HL-60/S4 treated with phorbol 12-myristate 13-acetate at 8.2 ng/mL for 4 days and 3 days (cell line): Measurements from ENCODE around the gene ALKBH2.

Source experiments
- in situ Hi-C: fragments of 300-500 bp; cut with MboI; formaldehyde crosslinking; loops from 2 replicates; pipeline ENCODE4 v1.15.0; 2022; ENCODE audit warnings: low sequenced_read_pairs

The ALKBH2 gene

DNA sequence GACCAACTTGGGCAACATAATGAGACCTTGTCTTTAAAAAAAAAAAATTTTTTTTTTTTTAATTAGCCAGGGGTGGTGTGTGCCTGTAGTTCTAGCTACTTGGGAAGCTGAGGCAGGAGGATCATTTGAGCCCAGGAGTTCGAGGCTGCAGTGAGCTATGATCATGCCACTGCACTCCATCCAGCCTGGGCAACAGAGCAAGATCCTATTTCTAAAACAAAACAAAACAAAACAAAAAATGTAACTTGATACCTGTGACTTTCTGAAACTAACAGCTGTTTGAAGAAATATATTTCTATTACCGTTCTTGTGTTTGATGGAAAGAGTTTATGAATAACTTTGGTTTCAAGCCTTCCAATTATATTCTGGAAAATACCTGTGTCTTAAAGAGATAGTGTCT, 21.4 kb upstream of the ALKBH2 start:
- in situ Hi-C loops, result no loop called here

DNA sequence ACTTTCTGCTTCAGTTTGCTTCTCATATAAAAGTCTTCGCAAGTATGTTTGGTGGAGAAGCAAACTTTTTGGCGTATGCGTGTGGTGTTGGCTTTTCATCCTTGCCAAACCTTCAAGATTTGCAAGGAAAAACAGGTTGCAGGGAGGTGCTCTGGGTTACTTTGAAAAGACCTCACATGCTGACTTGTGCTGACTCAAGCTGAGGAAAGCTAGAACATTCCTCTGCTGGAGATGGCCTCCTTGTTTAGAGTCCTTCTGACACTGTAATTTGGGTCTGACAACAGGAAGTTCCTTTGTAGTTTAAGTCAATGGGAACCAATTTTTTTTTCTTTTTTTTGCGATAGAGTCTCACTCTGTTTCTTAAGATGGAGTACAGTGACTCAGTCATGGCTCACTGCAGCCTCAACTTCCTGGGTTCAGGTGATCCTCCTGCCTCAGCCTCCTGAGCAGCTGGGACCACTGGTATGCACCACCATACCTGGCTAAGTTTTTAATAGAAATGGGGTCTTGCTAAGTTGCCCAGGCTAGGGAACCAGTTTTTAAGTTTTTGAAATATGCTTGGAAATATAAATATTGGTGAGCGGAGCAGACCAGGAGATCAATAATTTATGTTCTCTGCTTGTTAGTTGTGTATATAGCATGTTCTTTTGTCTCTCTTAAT, 20.5 kb upstream of the ALKBH2 start:
- in situ Hi-C loops, result no loop called here

DNA sequence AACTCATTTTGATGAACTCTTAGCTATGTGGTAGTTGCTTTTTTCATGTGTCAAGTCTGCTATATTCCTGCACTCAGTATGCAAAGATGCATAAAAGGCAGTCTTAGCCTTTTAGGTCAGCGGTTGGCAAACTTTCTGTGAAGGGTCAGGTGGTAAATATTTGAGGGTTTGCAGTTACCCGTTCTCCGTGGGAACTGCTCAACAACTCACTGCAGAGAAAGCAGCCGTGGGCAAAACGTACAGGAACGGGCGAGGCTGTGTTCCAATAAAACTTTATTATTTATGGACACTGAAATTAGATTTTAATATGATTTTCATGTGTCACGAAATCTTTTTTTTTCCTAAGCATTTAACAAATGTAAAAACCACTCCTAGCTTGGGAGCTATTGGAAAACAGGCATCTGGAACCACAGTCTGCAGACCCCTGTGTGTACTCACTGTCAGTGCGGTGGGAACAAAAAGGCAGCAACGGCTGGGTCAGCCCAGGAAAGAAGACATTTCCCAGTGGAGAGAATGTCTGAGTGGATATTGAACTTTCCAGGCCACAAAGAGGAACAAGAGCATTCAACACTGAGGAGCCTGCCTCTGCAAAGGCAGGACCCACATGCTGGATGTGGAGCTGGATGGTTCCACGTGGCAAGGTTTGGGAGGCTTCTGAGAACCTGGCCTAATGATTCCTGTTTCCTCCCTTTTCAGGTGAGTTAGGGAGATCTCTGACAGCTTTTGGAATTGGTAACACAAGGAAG, 19.6 kb upstream of the ALKBH2 start:
- in situ Hi-C loops, result no loop called here

DNA sequence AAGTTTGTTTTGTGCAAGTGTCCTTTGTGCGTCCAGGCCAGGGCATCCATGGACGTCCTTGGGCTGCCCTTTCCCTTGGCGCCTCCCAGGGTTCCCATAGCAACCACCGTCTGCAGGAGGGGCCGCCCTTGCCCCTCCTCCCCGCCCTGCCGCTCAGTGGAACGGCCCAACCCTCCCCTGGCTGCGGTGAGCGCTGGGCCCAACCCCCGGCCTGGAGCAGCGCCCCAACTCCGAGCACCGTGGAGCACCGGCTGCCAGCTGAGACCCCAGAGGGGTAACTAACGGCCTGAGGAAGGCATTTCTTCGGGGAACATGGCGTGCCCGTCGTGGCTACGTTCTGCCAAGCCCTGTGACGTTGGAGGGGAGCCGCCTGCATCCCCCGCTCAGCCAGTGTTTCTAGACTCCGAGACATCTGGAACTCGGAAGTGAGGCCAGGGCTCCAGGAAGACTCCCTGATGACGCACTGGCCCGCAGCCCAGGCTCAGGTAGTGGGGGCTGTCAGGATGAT, 17.8 kb upstream of the ALKBH2 start:
- in situ Hi-C loops, result no loop called here

DNA sequence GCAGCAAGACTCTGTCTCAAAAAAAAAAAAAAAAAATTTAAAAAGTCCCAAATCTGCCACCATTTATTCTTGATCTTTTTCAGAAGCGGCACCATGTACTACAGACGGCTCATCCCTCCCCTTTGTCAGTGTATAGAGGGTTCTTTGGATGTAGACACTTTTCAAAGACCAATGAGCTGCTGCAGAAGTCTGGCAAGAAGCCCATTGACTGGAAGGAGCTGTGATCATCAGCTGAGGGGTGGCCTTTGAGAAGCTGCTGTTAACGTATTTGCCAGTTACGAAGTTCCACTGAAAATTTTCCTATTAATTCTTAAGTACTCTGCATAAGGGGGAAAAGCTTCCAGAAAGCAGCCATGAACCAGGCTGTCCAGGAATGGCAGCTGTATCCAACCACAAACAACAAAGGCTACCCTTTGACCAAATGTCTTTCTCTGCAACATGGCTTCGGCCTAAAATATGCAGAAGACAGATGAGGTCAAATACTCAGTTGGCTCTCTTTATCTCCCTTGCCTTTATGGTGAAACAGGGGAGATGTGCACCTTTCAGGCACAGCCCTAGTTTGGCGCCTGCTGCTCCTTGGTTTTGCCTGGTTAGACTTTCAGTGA, 16.6 kb upstream of the ALKBH2 start:
- in situ Hi-C loops, result no loop called here

DNA sequence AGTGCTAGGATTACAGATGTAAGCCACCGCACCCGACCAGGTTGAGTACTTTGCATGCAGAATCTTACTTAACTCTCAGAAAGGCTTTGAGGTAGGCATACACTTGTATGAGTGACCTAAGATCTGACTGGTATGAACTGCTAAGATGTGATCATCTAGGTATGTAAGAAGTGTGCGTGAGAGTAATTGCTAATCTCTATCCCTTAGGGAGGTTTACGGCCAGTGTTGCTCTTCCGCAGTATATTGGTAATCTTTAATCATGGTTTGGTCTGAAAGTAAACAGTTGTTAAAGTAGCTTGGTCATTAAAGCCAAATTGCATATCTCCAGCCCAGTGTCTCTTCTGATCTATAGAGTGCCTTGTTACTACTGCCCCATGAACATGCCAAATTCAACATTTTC, 11.9 kb upstream of the ALKBH2 start:
- in situ Hi-C loops, result no loop called here

DNA sequence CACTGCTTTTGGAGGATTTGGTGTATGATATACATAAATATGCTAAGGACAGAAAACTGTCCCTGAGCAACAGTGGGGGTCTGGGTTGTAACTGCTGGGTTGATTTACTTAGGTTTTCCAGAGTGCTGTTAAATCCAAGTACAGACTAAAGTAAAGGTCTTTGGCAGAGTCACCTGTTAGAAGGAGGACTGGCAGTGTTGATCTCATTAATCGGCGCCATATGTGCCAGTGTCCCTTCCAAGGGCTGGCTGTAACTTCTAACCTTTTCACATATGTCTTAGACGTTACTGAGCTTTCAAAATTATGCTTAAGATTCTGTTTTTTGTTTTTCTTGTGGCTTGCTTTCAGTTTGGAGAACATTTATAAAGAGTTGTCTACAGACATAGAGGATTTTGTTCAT, 9.2 kb upstream of the ALKBH2 start:
- in situ Hi-C loops, result no loop called here

DNA sequence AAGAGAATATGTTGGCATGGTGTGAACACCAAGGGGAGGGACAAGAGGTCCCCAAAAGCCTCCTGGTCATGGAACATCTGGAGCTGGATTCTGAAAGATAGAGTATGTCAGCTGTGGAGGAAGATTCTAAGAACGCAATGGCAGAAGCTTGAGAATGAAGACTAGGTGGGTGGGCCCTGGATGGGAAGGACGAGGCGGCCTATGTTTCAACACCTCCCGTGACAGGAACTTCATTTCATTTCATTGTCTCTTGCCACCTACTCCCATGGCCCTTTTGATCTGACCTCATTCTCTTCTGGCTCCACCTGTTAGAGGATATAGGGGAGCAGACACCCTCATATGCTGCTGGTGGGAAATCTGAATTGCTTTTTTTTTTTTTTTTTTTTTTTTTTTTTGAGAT, 7.5 kb upstream of the ALKBH2 start:
- in situ Hi-C loops, result no loop called here

DNA sequence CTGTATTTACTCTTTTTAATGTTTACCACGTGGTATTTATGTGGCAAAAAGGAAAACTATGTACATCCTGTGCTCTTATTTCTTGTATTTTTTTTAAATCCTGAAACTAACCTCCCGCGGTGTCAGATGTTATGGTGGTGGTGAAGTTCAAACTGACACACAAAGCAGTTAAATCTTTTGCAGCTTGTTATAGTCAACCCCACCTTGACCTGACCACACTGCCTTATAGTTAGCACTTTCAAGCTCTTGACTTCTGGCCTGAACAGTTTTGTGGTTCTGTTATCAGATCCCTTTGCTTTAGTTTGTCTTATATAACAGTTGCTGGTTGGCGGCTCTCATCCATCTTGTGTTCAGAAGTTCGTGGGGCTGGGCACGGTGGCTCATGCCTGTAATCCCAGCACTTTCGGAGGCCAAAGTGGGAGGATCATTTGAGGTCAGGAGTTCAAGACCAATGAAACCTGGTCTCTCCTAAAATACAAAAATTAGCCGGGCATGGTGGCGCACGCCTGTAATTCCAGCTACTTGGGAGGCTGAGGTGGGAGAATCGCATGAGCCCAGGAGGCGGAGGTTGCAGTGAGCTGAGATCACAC, 6.3 kb upstream of the ALKBH2 start:
- in situ Hi-C loops, result loop anchor here (25.0 kb wide), 2 partner anchors 437 to 537 kb away; partner anchors contain the start of genes ISCU and SART3

DNA sequence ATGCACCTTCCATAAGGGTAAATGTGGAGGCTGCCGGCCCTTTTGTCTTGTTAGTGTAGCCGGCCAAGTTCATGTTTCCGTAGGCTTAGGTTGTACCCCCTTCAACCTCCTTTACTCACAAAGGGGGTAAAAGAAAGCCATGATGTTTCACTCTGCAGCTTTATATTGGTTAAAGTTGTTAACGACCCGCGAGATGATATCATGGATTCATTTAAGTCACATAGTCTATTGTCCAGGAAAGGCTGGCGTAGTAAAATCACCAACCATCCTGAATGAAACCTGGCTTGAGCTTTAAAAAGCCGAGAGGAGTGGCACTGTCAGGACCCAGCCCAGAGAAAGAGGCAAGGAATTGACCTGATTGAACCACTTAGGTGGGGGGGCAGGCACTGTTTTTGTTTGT, 5.4 kb upstream of the ALKBH2 start:
- in situ Hi-C loops, result loop anchor here (25.0 kb wide), 2 partner anchors 436 to 536 kb away; partner anchors contain the start of genes ISCU and SART3

DNA sequence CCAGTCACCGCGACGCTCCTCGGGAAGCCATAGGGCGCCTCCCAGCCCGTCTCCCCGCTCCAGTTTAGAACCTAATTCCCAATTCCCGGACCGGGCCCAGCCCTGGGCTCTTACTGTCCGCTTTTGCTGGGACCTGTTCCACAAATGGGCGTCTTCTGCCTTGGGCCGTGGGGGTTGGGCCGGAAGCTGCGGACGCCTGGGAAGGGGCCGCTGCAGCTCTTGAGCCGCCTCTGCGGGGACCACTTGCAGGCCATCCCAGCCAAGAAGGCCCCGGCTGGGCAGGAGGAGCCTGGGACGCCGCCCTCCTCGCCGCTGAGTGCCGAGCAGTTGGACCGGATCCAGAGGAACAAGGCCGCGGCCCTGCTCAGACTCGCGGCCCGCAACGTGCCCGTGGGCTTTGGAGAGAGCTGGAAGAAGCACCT, 4.9 kb upstream of the ALKBH2 start:
- in situ Hi-C loops, result loop anchor here (25.0 kb wide), 2 partner anchors 436 to 536 kb away; partner anchors contain the start of genes ISCU and SART3

DNA sequence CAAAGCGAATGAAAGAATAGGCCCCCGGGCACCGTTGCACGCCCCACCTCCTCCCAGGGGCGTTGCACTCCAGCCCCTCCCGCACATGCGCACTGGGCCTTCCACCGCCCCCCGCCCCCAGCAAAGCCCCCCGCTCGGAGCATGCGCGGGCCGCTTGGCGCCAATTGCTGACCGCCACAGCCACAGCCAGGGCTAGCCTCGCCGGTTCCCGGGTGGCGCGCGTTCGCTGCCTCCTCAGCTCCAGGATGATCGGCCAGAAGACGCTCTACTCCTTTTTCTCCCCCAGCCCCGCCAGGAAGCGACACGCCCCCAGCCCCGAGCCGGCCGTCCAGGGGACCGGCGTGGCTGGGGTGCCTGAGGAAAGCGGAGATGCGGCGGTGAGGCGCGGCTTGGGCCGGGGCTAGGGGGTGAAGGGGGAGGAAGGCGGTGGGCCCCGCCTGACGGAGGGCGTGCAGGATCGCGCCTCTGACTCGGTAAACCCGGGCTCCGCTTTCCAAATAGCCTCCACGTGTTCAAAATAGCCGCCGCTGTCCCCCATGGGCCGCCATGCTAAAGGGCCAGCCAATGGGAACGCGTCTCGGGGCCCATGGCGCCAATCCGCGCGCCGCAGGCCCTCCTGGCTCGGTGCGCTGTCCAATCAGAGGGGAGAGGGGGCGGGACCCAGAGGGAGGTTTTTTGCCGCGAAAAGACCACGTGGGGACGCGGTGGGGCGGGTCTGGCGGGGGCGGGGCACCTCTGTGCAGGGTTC, 4.3 kb upstream of the ALKBH2 start, which contains the start of gene UNG:
Gene UNG, plus strand, starts transcription at position 163 of the 748 bp plus-strand sequence. Its CDS starts 83 bp downstream, at position 246.
- in situ Hi-C loops, result loop anchor here (25.0 kb wide), 2 partner anchors 435 to 535 kb away; partner anchors contain the start of genes ISCU and SART3

DNA sequence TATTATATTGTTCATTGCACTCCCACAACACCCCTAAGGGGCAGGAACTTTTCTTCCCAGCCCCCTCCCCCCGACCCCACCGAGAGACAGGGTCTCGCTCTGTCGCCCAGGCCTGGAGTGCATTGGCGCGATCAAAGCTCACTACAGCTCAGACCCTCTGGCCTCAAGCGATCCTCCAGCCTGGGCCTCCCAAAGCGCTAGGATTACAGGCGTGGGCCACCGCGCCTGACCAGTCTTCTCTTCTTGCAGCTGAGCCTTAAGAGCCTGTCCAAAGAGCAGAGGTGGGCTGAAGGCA, 3.8 kb upstream of the ALKBH2 start:
- in situ Hi-C loops, result loop anchor here (25.0 kb wide), 2 partner anchors 435 to 535 kb away; partner anchors contain the start of genes ISCU and SART3

DNA sequence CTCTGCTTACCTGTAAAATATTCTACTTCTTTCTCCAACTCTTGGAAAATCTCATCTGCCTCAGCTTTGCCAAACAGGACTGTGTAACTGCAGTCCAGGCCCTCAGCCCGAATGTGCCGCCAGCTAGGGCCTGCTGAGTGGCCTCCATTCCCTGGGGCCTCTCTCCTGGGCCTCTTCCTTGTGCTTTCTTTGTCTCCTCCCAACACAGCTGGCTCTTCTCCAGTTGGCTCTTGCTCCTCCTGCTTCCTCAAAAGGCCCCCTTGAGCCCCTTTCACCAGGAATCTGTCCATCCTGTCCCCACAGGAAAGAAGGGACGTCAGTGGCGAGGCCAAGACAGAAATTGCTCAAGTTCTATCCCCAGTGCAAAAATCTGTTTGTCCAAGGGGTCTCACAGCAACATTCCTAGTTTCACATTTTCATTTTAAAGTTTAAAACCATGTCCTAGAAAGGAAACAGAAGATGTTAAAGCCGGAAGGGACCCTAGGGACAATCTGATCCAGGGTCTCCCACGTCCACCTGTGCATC, 713 bp downstream of the ALKBH2 start:
- in situ Hi-C loops, result loop anchor here (25.0 kb wide), 2 partner anchors 430 to 530 kb away; partner anchors contain the start of genes ISCU and SART3

DNA sequence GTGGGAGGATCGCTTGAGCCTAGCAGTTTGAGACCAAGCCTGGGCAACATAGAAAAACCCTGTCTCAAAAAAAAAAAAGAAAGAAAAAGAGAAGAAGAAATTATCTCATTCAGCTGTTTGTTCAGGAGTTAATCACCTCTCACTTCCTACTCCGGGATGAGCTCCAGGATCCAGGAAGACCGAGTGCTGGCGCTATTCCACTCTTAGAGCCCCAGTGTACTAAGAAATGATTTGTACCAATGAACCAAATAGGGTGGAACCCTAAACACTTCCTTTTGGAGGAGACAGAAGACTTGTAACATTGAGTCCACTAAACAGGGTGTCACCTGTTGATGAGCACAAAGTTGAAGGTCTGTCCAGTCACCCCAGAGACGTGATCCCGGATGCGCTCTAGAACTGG, 3.6 kb downstream of the ALKBH2 start:
- in situ Hi-C loops, result loop anchor here (25.0 kb wide), 2 partner anchors 427 to 527 kb away; partner anchors contain the start of genes ISCU and SART3

DNA sequence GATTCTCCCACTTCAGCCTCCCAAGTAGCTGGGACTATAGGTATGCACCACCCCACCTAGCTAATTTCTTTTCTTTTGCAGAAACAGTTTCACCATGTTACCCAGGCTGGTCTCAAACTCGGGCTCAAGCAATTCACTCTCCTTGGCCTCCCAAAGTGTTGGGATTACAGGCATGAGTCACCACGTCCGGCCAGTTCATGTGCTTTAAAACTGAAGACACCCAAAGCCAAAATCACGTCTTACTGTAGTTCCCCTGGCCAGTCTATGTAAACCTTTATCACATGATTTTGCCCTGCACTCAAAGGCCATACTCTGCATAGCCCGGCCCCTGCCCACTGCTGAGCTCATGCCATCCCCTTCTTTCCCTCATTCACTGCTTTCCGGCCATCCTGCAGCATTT, 4.5 kb downstream of the ALKBH2 start:
- in situ Hi-C loops, result loop anchor here (25.0 kb wide), 2 partner anchors 427 to 527 kb away; partner anchors contain the start of genes ISCU and SART3

DNA sequence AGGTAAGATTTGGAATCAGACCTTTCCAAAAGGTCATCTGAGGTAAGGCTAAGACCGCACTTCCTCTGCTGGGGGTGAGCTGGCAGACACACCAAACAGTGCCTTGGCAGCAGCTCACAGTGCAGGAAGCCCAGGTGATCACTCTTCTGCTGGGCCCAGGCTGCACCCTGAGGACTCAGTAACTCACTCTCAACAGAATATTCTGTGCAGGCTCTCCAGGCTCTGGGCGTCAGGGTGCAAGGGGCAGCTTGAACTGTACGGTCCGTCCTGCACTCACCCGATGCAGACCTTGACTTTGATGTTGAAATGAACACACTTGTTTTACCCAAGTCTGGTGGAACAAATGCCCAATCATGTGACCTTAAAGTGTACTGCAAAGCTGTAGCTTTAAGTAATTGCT, 6.0 kb downstream of the ALKBH2 start:
- in situ Hi-C loops, result loop anchor here (25.0 kb wide), 2 partner anchors 425 to 525 kb away; partner anchors contain the start of genes ISCU and SART3

DNA sequence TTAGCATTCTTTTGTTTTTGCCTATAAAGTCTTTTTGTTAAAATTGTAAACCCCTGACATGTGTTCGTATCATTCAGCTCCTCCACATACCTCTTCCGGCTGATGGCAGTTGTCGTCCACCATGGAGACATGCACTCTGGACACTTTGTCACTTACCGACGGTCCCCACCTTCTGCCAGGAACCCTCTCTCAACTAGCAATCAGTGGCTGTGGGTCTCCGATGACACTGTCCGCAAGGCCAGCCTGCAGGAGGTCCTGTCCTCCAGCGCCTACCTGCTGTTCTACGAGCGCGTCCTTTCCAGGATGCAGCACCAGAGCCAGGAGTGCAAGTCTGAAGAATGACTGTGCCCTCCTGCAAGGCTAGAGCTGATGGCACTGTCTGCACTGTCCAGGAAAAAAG, 7.7 kb downstream of the ALKBH2 start:
- in situ Hi-C loops, result loop anchor here (25.0 kb wide), 2 partner anchors 423 to 523 kb away; partner anchors contain the start of genes ISCU and SART3

DNA sequence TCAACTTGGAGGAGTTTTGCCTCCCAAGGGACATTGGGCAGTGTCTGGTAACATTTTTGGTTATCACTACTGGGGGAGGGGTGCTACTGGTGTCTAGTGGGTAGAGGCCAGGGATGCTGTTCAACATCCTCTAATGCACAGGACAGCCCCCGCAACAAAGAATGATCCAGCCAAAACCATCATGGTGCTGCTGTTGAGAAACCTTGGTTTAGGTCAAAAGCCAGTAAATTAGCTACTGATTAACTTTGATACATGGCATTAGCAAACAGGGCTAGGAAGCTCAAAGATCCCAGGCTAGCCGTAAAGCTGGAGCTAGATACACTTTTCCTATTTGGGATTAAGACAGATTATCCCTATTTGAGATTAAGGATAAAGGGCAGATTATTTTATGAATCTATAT, 8.8 kb downstream of the ALKBH2 start:
- in situ Hi-C loops, result loop anchor here (25.0 kb wide), 2 partner anchors 422 to 522 kb away; partner anchors contain the start of genes ISCU and SART3

DNA sequence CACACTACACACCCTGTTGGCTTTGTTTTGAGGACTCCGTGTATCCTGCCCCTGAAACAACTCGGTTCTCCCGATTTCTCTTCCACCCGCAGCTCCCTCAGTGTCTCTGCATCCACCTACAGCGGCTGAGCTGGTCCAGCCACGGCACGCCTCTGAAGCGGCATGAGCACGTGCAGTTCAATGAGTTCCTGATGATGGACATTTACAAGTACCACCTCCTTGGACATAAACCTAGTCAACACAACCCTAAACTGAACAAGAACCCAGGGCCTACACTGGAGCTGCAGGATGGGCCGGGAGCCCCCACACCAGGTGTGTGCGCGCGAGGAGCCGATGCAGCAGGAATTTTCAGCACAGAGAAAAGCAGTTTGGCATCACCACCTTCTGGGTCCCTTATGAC, 10.5 kb downstream of the ALKBH2 start:
- in situ Hi-C loops, result loop anchor here (25.0 kb wide), 2 partner anchors 420 to 520 kb away; partner anchors contain the start of genes ISCU and SART3
